Liver (tissue), 3 donors: Measurements from ENCODE around the gene EVI2A.

Experiments used
- GABPA ChIP-seq, 2 donors: IDR thresholded peaks in 1 of 2; conservative IDR thresholded peaks in 1 of 2; 2 replicates each; pipeline ENCODE4 v1.6.1; 2016; ENCODE audit warnings: antibody characterized with exemption in 2 of 2, mild to moderate bottlenecking in 1 of 2, moderate library complexity in 1 of 2
- HNF4G ChIP-seq: IDR thresholded peaks from 2 replicates; pipeline ENCODE4 v1.6.1; 2016; ENCODE audit warnings: antibody characterized with exemption
- JUND ChIP-seq, 2 donors: IDR thresholded peaks; 2 replicates each; pipeline ENCODE4 v1.6.1; 2016; ENCODE audit warnings: antibody characterized with exemption in 2 of 2
- RAD21 ChIP-seq, 2 donors: IDR thresholded peaks; 2 replicates each; pipeline ENCODE4 v1.6.1; 2016; ENCODE audit warnings: antibody characterized with exemption in 2 of 2, mild to moderate bottlenecking in 2 of 2
- RXRA ChIP-seq, 2 donors: IDR thresholded peaks; 2 replicates each; pipeline ENCODE4 v1.6.1; 2017 to 2018; ENCODE audit warnings: antibody characterized with exemption in 2 of 2, mild to moderate bottlenecking in 1 of 2
- YY1 ChIP-seq: IDR thresholded peaks from 2 replicates; pipeline ENCODE4 v1.6.1; 2016; ENCODE audit warnings: antibody characterized with exemption, mild to moderate bottlenecking
- TF ChIP-seq, protein P1 (sequence below): fragments of 150-350 bp; IDR thresholded peaks from 2 replicates; pipeline ENCODE4 v1.5.1; 2017; ENCODE audit warnings: improper control_type of control experiment, low read depth, low read length; ENCODE audit not compliant: missing input control
- TF ChIP-seq, protein P2 (sequence below): IDR thresholded peaks from 2 replicates; pipeline ENCODE4 v1.6.1; 2016; ENCODE audit warnings: antibody characterized with exemption, mild to moderate bottlenecking
- TF ChIP-seq, protein P3 (sequence below): IDR thresholded peaks from 2 replicates; pipeline ENCODE4 v1.6.1; 2016; ENCODE audit warnings: antibody characterized with exemption
- TF ChIP-seq, protein P4 (sequence below): IDR thresholded peaks from 2 replicates; pipeline ENCODE4 v1.6.1; 2016; ENCODE audit warnings: antibody characterized with exemption
- donor health status: healthy.
- donor health status: healthy.

DNA sequence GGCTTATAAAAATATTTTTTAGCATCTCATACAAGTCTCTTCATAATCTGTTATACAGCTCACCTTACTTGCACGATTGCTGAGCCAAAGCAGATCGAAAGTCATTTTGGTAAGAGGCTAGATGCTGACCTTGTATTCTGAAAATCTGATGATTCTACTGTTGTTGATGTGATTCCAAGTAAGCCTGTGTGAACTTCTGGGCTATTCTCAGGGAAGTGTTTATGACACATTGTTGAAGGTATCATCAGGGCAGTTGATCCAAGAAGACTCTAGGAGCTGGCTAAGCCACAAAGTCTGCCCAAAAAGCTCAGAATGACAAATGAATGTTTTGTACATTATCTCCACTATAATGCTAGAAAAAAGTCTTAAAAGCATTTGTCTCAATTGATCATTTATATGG is 40.4 kb downstream of the EVI2A start:
- TF ChIP-seq, protein P1, sequence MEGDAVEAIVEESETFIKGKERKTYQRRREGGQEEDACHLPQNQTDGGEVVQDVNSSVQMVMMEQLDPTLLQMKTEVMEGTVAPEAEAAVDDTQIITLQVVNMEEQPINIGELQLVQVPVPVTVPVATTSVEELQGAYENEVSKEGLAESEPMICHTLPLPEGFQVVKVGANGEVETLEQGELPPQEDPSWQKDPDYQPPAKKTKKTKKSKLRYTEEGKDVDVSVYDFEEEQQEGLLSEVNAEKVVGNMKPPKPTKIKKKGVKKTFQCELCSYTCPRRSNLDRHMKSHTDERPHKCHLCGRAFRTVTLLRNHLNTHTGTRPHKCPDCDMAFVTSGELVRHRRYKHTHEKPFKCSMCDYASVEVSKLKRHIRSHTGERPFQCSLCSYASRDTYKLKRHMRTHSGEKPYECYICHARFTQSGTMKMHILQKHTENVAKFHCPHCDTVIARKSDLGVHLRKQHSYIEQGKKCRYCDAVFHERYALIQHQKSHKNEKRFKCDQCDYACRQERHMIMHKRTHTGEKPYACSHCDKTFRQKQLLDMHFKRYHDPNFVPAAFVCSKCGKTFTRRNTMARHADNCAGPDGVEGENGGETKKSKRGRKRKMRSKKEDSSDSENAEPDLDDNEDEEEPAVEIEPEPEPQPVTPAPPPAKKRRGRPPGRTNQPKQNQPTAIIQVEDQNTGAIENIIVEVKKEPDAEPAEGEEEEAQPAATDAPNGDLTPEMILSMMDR = no peak
- no peak for TF ChIP-seq YY1
- TF ChIP-seq HNF4G = no peak
- TF ChIP-seq GABPA (IDR thresholded peaks at IDR 0.05 in 1 of 2, conservative IDR thresholded peaks at IDR 0.05 in 1 of 2) = no peak
- TF ChIP-seq JUND (IDR thresholded peaks at IDR 0.05) = no peak
- TF ChIP-seq, protein P2, sequence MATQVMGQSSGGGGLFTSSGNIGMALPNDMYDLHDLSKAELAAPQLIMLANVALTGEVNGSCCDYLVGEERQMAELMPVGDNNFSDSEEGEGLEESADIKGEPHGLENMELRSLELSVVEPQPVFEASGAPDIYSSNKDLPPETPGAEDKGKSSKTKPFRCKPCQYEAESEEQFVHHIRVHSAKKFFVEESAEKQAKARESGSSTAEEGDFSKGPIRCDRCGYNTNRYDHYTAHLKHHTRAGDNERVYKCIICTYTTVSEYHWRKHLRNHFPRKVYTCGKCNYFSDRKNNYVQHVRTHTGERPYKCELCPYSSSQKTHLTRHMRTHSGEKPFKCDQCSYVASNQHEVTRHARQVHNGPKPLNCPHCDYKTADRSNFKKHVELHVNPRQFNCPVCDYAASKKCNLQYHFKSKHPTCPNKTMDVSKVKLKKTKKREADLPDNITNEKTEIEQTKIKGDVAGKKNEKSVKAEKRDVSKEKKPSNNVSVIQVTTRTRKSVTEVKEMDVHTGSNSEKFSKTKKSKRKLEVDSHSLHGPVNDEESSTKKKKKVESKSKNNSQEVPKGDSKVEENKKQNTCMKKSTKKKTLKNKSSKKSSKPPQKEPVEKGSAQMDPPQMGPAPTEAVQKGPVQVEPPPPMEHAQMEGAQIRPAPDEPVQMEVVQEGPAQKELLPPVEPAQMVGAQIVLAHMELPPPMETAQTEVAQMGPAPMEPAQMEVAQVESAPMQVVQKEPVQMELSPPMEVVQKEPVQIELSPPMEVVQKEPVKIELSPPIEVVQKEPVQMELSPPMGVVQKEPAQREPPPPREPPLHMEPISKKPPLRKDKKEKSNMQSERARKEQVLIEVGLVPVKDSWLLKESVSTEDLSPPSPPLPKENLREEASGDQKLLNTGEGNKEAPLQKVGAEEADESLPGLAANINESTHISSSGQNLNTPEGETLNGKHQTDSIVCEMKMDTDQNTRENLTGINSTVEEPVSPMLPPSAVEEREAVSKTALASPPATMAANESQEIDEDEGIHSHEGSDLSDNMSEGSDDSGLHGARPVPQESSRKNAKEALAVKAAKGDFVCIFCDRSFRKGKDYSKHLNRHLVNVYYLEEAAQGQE = no peak
- TF ChIP-seq, protein P3, sequence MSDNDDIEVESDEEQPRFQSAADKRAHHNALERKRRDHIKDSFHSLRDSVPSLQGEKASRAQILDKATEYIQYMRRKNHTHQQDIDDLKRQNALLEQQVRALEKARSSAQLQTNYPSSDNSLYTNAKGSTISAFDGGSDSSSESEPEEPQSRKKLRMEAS = no peak
- TF ChIP-seq, protein P4, sequence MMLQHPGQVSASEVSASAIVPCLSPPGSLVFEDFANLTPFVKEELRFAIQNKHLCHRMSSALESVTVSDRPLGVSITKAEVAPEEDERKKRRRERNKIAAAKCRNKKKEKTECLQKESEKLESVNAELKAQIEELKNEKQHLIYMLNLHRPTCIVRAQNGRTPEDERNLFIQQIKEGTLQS = no peak
- no peak for TF ChIP-seq RXRA (IDR thresholded peaks at IDR 0.05)
- TF ChIP-seq RAD21 (IDR thresholded peaks at IDR 0.05) = no peak
